GM23338 (cell line): ENCODE results near the gene ANKHD1. TPM values are rescaled to one million over a fixed set of nuclear protein-coding genes. Genes with fewer than 3 reads are reported as not detected.

Experiments
- ATAC-seq: fragments of 200-7000 bp; cut with Tn5 transposase; 3 replicates; pipeline ENCODE4 v1.9.1; 2020
- DNase-seq: peaks from one replicate; pipeline ENCODE4 v3.0.0-alpha.2; 2015; ENCODE audit warnings: low spot score
- H2AFZ ChIP-seq: fragments of 200-600 bp; sonication (generic); 2 replicates; pipeline ENCODE4 v1.8.0; 2016; ENCODE audit warnings: antibody characterized with exemption, mild to moderate bottlenecking, moderate library complexity
- H3F3A ChIP-seq: fragments of 200-600 bp; sonication (generic); replicated peaks from 2 replicates; pipeline ENCODE4 v1.8.0; 2017; ENCODE audit warnings: antibody characterized with exemption, mixed run types, low read depth
- H3K27ac ChIP-seq: fragments of 200-600 bp; sonication (generic); 2 replicates; pipeline ENCODE4 v1.6.1; 2016; ENCODE audit warnings: low read depth
- H3K27me3 ChIP-seq: fragments of 200-600 bp; sonication (generic); 2 replicates; pipeline ENCODE4 v1.8.0; 2016; ENCODE audit warnings: mild to moderate bottlenecking, mixed run types, moderate library complexity; ENCODE audit not compliant: insufficient read depth
- H3K36me3 ChIP-seq: fragments of 200-600 bp; sonication (generic); 2 replicates; pipeline ENCODE4 v1.8.0; 2016; ENCODE audit warnings: mild to moderate bottlenecking; ENCODE audit not compliant: insufficient read depth
- H3K4me1 ChIP-seq: fragments of 200-600 bp; sonication (generic); 2 replicates; pipeline ENCODE4 v1.8.0; 2016; ENCODE audit warnings: mild to moderate bottlenecking, moderate library complexity; ENCODE audit not compliant: insufficient read depth
- H3K4me2 ChIP-seq: fragments of 200-600 bp; sonication (generic); 2 replicates; pipeline ENCODE4 v1.7.1; 2017; ENCODE audit warnings: mixed run types
- H3K4me3 ChIP-seq: fragments of 200-600 bp; sonication (generic); 2 replicates; pipeline ENCODE4 v1.6.1; 2016; ENCODE audit warnings: mixed run types
- H3K79me2 ChIP-seq: fragments of 200-600 bp; sonication (generic); replicated peaks from 2 replicates; pipeline ENCODE4 v1.8.0; 2017; ENCODE audit warnings: mild to moderate bottlenecking; ENCODE audit not compliant: insufficient read depth
- H3K9me2 ChIP-seq: fragments of 200-600 bp; sonication (generic); 2 replicates; pipeline ENCODE4 v1.8.0; 2017; ENCODE audit not compliant: insufficient read depth
- H4K20me1 ChIP-seq: fragments of 200-600 bp; sonication (generic); replicated peaks from 2 replicates; pipeline ENCODE4 v1.8.0; 2017; ENCODE audit warnings: mild to moderate bottlenecking; ENCODE audit not compliant: insufficient read depth
- H3K27ac Mint-ChIP-seq: 2 replicates; pipeline ENCODE4 v1.8.0; 2020; ENCODE audit warnings: inconsistent platforms, mild to moderate bottlenecking, moderate library complexity, mixed read lengths
- H3K27me3 Mint-ChIP-seq: 3 replicates; pipeline ENCODE4 v1.8.0; 2022; ENCODE audit warnings: low read depth, mild to moderate bottlenecking, moderate library complexity, mixed read lengths, inconsistent platforms; ENCODE audit not compliant: insufficient read depth, poor library complexity
- H3K36me3 Mint-ChIP-seq: 3 replicates; pipeline ENCODE4 v1.8.0; 2021; ENCODE audit warnings: low read depth, mild to moderate bottlenecking, inconsistent platforms, moderate library complexity, mixed read lengths
- H3K4me1 Mint-ChIP-seq: 3 replicates; pipeline ENCODE4 v1.8.0; 2020; ENCODE audit warnings: mild to moderate bottlenecking, inconsistent platforms, mixed read lengths
- H3K4me3 Mint-ChIP-seq: 3 replicates; pipeline ENCODE4 v1.8.0; 2021; ENCODE audit warnings: moderate library complexity, mild to moderate bottlenecking, inconsistent platforms, mixed read lengths
- H3K9me3 Mint-ChIP-seq: 3 replicates; pipeline ENCODE4 v1.8.0; 2020; ENCODE audit warnings: moderate library complexity, mild to moderate bottlenecking, inconsistent platforms, mixed read lengths
- EZH2 ChIP-seq: fragments of 200-600 bp; sonication (generic); IDR thresholded peaks from one replicate; pipeline ENCODE4 v1.8.0; 2017; ENCODE audit warnings: antibody characterized with exemption, mild to moderate bottlenecking, low read depth; ENCODE audit not compliant: unreplicated experiment
- EZH2phosphoT487 ChIP-seq: fragments of 200-600 bp; sonication (generic); IDR thresholded peaks from one replicate; pipeline ENCODE4 v1.8.1; 2018; ENCODE audit warnings: antibody characterized with exemption; ENCODE audit not compliant: unreplicated experiment
- NANOG ChIP-seq: IDR thresholded peaks from 2 replicates; pipeline ENCODE4 v1.6.1; 2016; ENCODE audit warnings: antibody characterized with exemption, borderline replicate concordance
- POLR2AphosphoS5 ChIP-seq: IDR thresholded peaks from 2 replicates; pipeline ENCODE4 v1.6.1; 2016; ENCODE audit warnings: antibody characterized with exemption, low read depth
- STAT1 ChIP-seq: IDR thresholded peaks from one replicate; pipeline ENCODE4 v1.6.1; 2016; ENCODE audit warnings: antibody characterized with exemption; ENCODE audit not compliant: unreplicated experiment
- polyA plus RNA-seq: library from polyadenylated mRNA; unstranded; fragments of >200 nt; fragmentation: Nextera tagmentation; extraction: Ambion mirVana; gene quantifications from 2 replicates; pipeline ENCODE4 v1.2.1, GENCODE V29; 2016
- total RNA-seq: library from RNA; depleted of rRNA; stranded (reverse); fragments of >200 nt; shearing (Covaris generic); gene quantifications from 2 replicates; pipeline ENCODE4 v1.2.3, GENCODE V29; 2014
- TF ChIP-seq, protein P1 (sequence below): IDR thresholded peaks from one replicate; pipeline ENCODE4 v1.6.1; 2018; ENCODE audit warnings: antibody characterized with exemption; ENCODE audit not compliant: unreplicated experiment
- TF ChIP-seq, protein P2 (sequence below), 2 experiments: fragments of 200-600 bp in 1 of 2; sonication (generic) in 1 of 2; conservative IDR thresholded peaks; 2 replicates each; pipeline versions ENCODE4 v1.5.1 to v1.6.1; 2016 to 2017; ENCODE audit warnings: antibody characterized with exemption in 2 of 2, low read depth in 2 of 2, mild to moderate bottlenecking in 2 of 2, moderate library complexity in 1 of 2

ANKHD1 gene
- total and polyA plus RNA-seq, 2 experiments from 2014 or later: 73.0 to 119 TPM

DNA sequence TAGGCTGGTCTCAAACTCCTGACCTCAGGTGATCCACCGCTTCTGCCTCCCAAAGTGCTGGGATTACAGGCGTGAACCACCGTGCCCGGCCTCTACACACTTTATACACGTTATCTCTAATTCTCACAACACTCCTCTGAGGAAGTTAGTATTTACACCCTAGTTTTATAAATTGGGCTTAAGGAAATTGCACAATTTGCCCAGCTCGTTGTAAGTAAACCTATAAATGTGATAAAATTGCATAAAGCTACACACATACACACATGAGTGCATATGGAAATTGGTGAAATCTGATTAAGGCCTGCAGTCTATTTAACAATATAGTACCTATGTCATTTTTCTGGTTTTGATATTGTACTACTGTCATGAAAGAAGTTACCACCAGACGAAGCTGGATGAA, 46.1 kb upstream of the ANKHD1 start (continued):
- TF ChIP-seq, protein P1, sequence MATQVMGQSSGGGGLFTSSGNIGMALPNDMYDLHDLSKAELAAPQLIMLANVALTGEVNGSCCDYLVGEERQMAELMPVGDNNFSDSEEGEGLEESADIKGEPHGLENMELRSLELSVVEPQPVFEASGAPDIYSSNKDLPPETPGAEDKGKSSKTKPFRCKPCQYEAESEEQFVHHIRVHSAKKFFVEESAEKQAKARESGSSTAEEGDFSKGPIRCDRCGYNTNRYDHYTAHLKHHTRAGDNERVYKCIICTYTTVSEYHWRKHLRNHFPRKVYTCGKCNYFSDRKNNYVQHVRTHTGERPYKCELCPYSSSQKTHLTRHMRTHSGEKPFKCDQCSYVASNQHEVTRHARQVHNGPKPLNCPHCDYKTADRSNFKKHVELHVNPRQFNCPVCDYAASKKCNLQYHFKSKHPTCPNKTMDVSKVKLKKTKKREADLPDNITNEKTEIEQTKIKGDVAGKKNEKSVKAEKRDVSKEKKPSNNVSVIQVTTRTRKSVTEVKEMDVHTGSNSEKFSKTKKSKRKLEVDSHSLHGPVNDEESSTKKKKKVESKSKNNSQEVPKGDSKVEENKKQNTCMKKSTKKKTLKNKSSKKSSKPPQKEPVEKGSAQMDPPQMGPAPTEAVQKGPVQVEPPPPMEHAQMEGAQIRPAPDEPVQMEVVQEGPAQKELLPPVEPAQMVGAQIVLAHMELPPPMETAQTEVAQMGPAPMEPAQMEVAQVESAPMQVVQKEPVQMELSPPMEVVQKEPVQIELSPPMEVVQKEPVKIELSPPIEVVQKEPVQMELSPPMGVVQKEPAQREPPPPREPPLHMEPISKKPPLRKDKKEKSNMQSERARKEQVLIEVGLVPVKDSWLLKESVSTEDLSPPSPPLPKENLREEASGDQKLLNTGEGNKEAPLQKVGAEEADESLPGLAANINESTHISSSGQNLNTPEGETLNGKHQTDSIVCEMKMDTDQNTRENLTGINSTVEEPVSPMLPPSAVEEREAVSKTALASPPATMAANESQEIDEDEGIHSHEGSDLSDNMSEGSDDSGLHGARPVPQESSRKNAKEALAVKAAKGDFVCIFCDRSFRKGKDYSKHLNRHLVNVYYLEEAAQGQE: no peak
- no peak for TF ChIP-seq NANOG
- no peak for TF ChIP-seq EZH2phosphoT487
- TF ChIP-seq STAT1: no peak

DNA sequence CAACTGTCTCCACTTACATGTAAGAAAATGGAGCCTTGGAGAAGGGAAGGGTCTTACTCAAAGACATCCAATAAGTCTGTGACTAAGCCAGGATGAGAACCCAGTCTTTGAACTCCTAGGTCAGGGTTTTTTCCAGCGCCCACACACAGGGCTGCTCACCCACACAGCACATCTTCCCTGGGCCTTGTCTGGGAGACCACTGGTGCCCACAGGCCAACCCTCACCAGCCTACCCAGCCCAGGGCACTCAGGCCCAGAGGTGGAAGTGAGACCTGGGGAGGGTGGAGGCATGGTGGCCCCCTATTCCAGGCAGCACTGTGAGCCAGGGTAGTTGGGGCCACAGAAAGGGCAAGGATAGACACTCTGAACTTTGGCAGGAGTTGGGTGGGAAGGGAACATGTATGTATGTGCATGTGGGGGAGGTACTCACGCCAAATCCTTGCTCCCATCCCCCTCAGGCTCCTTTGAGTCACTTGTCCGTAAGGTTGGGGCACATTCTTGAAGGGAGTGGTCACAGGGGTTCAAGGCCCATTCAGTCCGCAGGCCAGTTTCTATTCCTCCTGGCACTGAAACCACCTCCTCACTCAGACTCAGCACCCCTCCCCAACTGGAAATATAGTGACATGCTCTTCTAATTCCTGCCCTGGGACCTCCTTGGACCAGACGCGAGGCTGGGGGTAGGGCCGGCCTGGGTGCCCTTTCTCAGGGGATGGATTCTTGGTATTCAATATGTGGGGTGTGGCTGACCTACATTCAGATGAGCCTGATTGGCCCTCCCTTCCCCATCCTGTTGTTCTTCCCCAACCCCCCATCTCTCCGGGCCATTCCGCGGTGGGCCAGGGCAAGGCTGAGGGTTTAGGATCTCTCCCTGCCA, 44.5 kb upstream of the ANKHD1 start:
- Histone ChIP-seq H3K4me3 (no peak overlapping the region; the same call in 1 of the 2 replicates), H3K9me2 (no peaks in the 10 kb centered on the region), H2AFZ (peak overlapping the region; percentile 69), H3K79me2 (no peaks in the 10 kb centered on the region), H3K27ac (no peak overlapping the region), H3K36me3 (no peaks in the 10 kb centered on the region), H3K4me1 (0 out of 2 replicates have a peak, but pooled peaks cover 4% of the 10 kb centered on the region), H3F3A (no peaks in the 10 kb centered on the region), H3K4me2 (no peak overlapping the region; the same call in 1 of the 2 replicates), H3K27me3 (no peaks in the 10 kb centered on the region), H4K20me1 (no peaks in the 10 kb centered on the region)
- H3K27me3 Mint-ChIP-seq: peaks cover 14% of the 10 kb centered on the region
- DNase-seq: no peak
- H3K4me1 Mint-ChIP-seq: peaks cover 8% of the 10 kb centered on the region
- H3K9me3 Mint-ChIP-seq: no peaks in the 10 kb centered on the region
- no peaks in the 10 kb centered on the region for H3K36me3 Mint-ChIP-seq
- no peak overlapping the region for H3K27ac Mint-ChIP-seq
- H3K4me3 Mint-ChIP-seq: no peak overlapping the region
- no peak for ATAC-seq
- TF ChIP-seq POLR2AphosphoS5: no peak
- no peak for TF ChIP-seq EZH2
- no peak for TF ChIP-seq NANOG

DNA sequence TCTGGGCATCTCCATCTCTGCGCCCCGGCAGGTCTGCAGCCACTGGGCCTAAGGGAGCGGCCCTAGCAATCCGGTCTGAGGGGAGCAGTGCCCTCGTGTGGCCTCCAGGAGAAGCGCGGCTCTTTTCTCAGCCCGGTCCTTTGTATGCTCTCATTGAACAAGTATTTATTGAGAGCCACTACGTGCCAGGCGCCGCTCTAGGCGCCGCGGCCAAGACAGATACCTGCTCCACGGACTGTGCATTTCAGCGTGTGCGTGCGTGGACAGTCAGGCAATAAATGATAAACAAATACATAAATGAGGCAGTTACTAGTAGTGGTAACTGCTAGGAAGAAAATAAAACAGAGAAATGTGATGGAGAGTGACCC, 43.9 kb upstream of the ANKHD1 start:
- Histone ChIP-seq H3K4me2 (no peak overlapping the region), H3K4me1 (0 out of 2 replicates have a peak, but pooled peaks cover 4% of the 10 kb centered on the region), H3K36me3 (no peaks in the 10 kb centered on the region), H3K79me2 (no peaks in the 10 kb centered on the region), H3K4me3 (peak overlapping the region; percentile 29; the same call in 1 of the 2 replicates), H3K27ac (no peak overlapping the region), H2AFZ (peak overlapping the region; percentile 69), H4K20me1 (no peaks in the 10 kb centered on the region), H3K9me2 (0 out of 2 replicates have a peak, but pooled peaks cover 2% of the 10 kb centered on the region), H3K27me3 (no peaks in the 10 kb centered on the region), H3F3A (no peaks in the 10 kb centered on the region)
- H3K4me1 Mint-ChIP-seq: peaks cover 9% of the 10 kb centered on the region
- no peak overlapping the region for H3K27ac Mint-ChIP-seq
- ATAC-seq: peak; percentile 92
- TF ChIP-seq, protein P2, sequence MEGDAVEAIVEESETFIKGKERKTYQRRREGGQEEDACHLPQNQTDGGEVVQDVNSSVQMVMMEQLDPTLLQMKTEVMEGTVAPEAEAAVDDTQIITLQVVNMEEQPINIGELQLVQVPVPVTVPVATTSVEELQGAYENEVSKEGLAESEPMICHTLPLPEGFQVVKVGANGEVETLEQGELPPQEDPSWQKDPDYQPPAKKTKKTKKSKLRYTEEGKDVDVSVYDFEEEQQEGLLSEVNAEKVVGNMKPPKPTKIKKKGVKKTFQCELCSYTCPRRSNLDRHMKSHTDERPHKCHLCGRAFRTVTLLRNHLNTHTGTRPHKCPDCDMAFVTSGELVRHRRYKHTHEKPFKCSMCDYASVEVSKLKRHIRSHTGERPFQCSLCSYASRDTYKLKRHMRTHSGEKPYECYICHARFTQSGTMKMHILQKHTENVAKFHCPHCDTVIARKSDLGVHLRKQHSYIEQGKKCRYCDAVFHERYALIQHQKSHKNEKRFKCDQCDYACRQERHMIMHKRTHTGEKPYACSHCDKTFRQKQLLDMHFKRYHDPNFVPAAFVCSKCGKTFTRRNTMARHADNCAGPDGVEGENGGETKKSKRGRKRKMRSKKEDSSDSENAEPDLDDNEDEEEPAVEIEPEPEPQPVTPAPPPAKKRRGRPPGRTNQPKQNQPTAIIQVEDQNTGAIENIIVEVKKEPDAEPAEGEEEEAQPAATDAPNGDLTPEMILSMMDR (conservative IDR thresholded peaks at IDR 0.05; ENCODE audit: low read depth in 2 of 2): peak; percentile 83 to 97
- no peak for TF ChIP-seq POLR2AphosphoS5
- no peaks in the 10 kb centered on the region for H3K9me3 Mint-ChIP-seq
- no peaks in the 10 kb centered on the region for H3K36me3 Mint-ChIP-seq
- H3K4me3 Mint-ChIP-seq: 0 out of 3 replicates have a peak overlapping the region, but pooled peaks have one; percentile 40
- H3K27me3 Mint-ChIP-seq: peaks cover 18% of the 10 kb centered on the region
- DNase-seq: peak; percentile 91
